ENCODE measurements around the gene CFAP77. TPM values are rescaled to one million over a fixed set of nuclear protein-coding genes. Genes with fewer than 3 reads are reported as not detected.

CFAP77 gene
- total and polyA plus RNA-seq, 4 donors, result 4.9 to 12.8 (median 6.2) TPM

GRCh38 chr9:132464547-132464946 is 54.5 kb downstream of the CFAP77 start:
- ATAC-seq (ENCODE audit: insufficient read depth, low FRiP score) (no peak), DNase-seq (no peak)
- no peak for TF ChIP-seq CTCF (IDR thresholded peaks at IDR 0.05; ENCODE audit: control extremely low read depth, extremely low read depth)
- no peak overlapping the region for H3K9ac ChIP-seq (ENCODE audit: insufficient read depth in 1 of 2, low read length in 2 of 2)
- H3K4me3 ChIP-seq, result no peak overlapping the region
- H3K36me3 ChIP-seq (ENCODE audit: control insufficient read depth in 4 of 4, insufficient read depth in 4 of 4, low read length in 4 of 4), result no peaks in the 10 kb centered on the region
- 80 to 88% methylated on average over 9 of the region's 9 CpGs for WGBS, 2 donors
- H3K27ac ChIP-seq (ENCODE audit: low read depth in 1 of 2, low read length in 1 of 2), result no peak overlapping the region
- H3K27me3 ChIP-seq (ENCODE audit: control insufficient read depth in 3 of 3, insufficient read depth in 3 of 3, low read length in 2 of 3), result peaks cover 0 to 9% (median 4%) of the 10 kb centered on the region in 3 donors
- H3K4me1 ChIP-seq (ENCODE audit: control insufficient read depth in 5 of 5, insufficient read depth in 5 of 5, low read length in 5 of 5), result no peaks in the 10 kb centered on the region
- peaks cover 0 to 4% (median 0%) of the 10 kb centered on the region in 4 donors for H3K9me3 ChIP-seq (ENCODE audit: control insufficient read depth in 4 of 4, insufficient read depth in 3 of 4, low read length in 3 of 4)

- ATAC-seq (ENCODE audit: insufficient read depth, low FRiP score), result no peak
These were observed 55.2 kb downstream of the CFAP77 start for GRCh38 chr9:132465131-132465635.

GRCh38 chr9:132472199-132472598 is 62.2 kb downstream of the CFAP77 start:
- no peak overlapping the region for H3K27ac ChIP-seq (ENCODE audit: low read depth in 1 of 2, low read length in 1 of 2)

More at GRCh38 chr9:132465131-132465635, 55.2 kb downstream of the CFAP77 start:
- no peak for DNase-seq
- H3K27me3 ChIP-seq (ENCODE audit: control insufficient read depth in 3 of 3, insufficient read depth in 3 of 3, low read length in 2 of 3), result peaks cover 0 to 9% (median 4%) of the 10 kb centered on the region in 3 donors
- no peak overlapping the region for H3K4me3 ChIP-seq
- no peak overlapping the region for H3K9ac ChIP-seq (ENCODE audit: insufficient read depth in 1 of 2, low read length in 2 of 2)
- H3K4me1 ChIP-seq (ENCODE audit: control insufficient read depth in 5 of 5, insufficient read depth in 5 of 5, low read length in 5 of 5), result no peaks in the 10 kb centered on the region
- H3K27ac ChIP-seq (ENCODE audit: low read depth in 1 of 2, low read length in 1 of 2), result no peak overlapping the region
- H3K36me3 ChIP-seq (ENCODE audit: control insufficient read depth in 4 of 4, insufficient read depth in 4 of 4, low read length in 4 of 4), result no peaks in the 10 kb centered on the region
- no peak for TF ChIP-seq CTCF (IDR thresholded peaks at IDR 0.05; ENCODE audit: control extremely low read depth, extremely low read depth)
- WGBS, 2 donors, result 72 to 78% methylated on average over 5 of the region's 5 CpGs
- peaks cover 0 to 4% (median 0%) of the 10 kb centered on the region in 4 donors for H3K9me3 ChIP-seq (ENCODE audit: control insufficient read depth in 4 of 4, insufficient read depth in 3 of 4, low read length in 3 of 4)

More at GRCh38 chr9:132472199-132472598, 62.2 kb downstream of the CFAP77 start:
- Histone ChIP-seq H3K4me1 (ENCODE audit: control insufficient read depth in 5 of 5, insufficient read depth in 5 of 5, low read length in 5 of 5) (no peaks in the 10 kb centered on the region), H3K4me3 (no peak overlapping the region), H3K9ac (ENCODE audit: insufficient read depth in 1 of 2, low read length in 2 of 2) (no peak overlapping the region), H3K36me3 (ENCODE audit: control insufficient read depth in 4 of 4, insufficient read depth in 4 of 4, low read length in 4 of 4) (no peaks in the 10 kb centered on the region), H3K9me3 (ENCODE audit: control insufficient read depth in 4 of 4, insufficient read depth in 3 of 4, low read length in 3 of 4) (no peaks in the 10 kb centered on the region), H3K27me3 (ENCODE audit: control insufficient read depth in 3 of 3, insufficient read depth in 3 of 3, low read length in 2 of 3) (peaks cover 0 to 7% (median 0%) of the 10 kb centered on the region in 3 donors)
- DNase-seq (no peak), ATAC-seq (ENCODE audit: insufficient read depth, low FRiP score) (no peak)
- WGBS, 2 donors, result 63 to 79% methylated on average over 4 of the region's 4 CpGs
- TF ChIP-seq CTCF (IDR thresholded peaks at IDR 0.05; ENCODE audit: control extremely low read depth, extremely low read depth), result no peak

Measured in lung (tissue), 12 donors.